22Rv1 (cell line): Measurements from ENCODE around the gene NDUFS8.

Experiments
- H3K27ac ChIP-seq: fragments of 450-650 bp; 2 replicates; pipeline ENCODE4 v1.5.1; 2017
- ZFX ChIP-seq: fragments of 450-650 bp; IDR thresholded peaks from 2 replicates; pipeline ENCODE4 v1.6.1; 2017; ENCODE audit warnings: antibody characterized with exemption, borderline replicate concordance
- TF ChIP-seq, protein P1 (sequence below): fragments of 450-650 bp; IDR thresholded peaks from 2 replicates; pipeline ENCODE4 v1.5.1; 2017; ENCODE audit warnings: mild to moderate bottlenecking

NDUFS8 gene

DNA sequence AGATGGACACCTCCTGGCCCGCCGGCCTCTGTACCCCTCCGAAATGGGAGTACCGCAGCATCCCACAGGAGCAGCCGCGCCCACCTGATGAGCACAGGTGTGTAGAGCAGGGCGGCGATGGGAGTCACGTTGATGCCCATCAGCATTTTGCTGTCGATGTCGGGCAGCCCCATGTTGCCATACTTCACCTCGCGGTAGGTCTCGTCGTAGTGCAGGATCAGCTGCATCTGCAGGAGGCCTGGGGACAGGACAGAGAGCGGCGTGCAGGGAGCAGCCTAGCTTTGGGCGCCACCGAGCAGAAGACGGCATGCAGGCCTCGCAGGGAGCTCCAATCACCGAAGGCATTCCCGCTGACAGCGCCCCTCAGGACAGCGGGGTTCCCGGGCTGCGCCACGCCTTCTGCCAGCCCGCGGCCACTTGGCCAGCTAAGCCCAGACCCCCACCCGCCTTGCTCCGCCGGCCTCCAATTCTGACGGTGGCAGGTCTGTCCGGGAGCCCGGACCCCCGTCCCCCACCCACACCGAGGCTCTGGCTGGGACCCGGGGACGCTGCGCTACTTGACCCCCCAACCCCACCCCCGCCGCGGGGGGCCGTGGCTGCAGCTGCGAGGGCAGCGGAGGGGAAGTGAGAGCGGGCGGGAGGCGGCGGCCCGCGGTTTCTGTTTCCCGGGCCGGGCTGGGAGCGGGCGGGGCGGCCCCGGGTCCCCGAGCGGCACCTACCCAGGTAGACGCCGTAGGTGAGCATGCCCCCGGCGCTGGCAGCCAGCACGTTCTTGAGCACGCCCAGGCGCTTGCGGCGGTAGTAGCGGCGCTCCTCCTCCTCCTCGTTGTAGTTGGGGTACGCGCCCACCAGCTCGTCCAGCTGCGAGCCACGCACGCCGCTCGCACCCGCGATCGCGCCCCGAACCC lies 27.3 kb upstream of the NDUFS8 start:
- H3K27ac ChIP-seq: peak overlapping the region; percentile 58
- TF ChIP-seq ZFX: no peak
- TF ChIP-seq, protein P1, sequence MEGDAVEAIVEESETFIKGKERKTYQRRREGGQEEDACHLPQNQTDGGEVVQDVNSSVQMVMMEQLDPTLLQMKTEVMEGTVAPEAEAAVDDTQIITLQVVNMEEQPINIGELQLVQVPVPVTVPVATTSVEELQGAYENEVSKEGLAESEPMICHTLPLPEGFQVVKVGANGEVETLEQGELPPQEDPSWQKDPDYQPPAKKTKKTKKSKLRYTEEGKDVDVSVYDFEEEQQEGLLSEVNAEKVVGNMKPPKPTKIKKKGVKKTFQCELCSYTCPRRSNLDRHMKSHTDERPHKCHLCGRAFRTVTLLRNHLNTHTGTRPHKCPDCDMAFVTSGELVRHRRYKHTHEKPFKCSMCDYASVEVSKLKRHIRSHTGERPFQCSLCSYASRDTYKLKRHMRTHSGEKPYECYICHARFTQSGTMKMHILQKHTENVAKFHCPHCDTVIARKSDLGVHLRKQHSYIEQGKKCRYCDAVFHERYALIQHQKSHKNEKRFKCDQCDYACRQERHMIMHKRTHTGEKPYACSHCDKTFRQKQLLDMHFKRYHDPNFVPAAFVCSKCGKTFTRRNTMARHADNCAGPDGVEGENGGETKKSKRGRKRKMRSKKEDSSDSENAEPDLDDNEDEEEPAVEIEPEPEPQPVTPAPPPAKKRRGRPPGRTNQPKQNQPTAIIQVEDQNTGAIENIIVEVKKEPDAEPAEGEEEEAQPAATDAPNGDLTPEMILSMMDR: no peak

DNA sequence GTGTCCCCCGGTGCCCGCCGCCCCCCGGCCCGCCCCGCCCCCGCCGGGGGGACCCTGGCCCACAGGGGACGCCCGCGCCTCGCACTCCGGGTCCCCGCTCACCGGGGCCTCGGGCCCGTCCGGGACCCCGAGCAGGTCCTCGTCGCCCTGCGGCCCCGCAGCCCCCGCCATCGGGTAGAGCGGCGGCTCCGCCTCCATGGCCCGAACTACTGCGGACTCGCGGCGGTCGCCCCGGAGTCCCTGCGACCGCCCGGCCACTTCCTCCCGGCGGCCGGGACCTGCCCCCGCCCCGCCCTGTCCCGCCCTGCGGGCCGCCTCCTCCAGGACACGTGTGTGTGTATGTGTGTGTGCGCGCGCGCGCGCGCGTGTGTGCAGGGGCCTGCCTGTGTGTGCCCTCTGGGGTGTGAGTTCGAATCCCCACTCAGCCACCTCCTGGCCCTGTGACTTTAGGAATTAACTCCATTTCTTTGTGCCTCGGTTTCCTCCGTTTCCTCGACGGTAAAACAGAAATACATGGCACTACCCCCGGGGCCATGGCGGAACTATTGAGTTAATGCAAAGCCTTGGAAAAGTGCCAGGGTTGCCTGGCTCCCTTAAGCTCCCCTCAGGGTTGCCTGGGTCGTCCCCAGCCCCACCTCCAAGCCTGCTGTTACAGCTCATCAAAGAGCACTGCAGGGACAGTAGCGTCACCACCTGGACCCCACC lies 26.5 kb upstream of the NDUFS8 start, which contains the start of gene UNC93B1:
UNC93B1 (minus strand) TSS at position 252 of the 705 bp plus-strand sequence; CDS start at position 198, 54 bp downstream.
- peak within 1 kb of the TSS; percentile 58 for H3K27ac ChIP-seq
- TF ChIP-seq, protein P1: no peak
- no peak for TF ChIP-seq ZFX

DNA sequence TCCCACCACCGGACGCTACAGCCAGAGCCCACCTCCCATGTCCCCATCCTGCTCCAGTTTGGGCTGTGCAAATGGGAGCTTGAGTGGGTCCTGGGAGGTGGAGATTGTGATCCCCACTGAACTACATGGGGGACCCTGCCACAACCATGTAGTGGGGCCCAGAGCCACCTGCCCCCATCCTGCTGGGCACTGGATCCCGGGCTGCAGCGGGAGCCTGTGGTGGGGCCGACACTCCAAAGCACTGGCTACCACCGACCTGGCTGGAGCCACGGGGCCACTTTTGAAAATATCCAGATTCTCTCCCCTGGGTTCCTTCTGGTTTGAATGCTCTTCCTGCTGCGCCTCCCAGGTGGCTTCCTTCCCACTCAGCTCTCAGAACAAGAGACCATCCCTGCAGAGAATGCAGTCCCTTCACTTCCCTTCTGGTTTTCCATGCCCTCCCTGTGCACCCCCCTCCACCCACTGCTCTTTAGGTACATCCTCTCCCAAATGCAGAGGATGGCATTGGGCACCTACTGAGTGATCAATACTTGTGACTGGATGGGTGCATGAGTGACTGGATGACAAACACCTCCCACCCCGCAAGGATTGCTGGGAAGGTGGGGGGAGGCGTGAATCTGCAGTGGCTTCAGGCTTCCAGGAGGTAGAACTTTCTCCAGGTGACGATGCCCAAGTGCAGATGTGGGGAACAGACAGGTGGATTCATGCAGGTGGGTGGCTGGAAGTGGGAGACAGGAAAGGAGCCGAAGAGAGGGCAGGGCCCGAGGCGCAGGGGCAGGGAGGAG lies 25.7 kb upstream of the NDUFS8 start:
- TF ChIP-seq, protein P1: no peak
- no peak for TF ChIP-seq ZFX
- H3K27ac ChIP-seq: no peak overlapping the region

DNA sequence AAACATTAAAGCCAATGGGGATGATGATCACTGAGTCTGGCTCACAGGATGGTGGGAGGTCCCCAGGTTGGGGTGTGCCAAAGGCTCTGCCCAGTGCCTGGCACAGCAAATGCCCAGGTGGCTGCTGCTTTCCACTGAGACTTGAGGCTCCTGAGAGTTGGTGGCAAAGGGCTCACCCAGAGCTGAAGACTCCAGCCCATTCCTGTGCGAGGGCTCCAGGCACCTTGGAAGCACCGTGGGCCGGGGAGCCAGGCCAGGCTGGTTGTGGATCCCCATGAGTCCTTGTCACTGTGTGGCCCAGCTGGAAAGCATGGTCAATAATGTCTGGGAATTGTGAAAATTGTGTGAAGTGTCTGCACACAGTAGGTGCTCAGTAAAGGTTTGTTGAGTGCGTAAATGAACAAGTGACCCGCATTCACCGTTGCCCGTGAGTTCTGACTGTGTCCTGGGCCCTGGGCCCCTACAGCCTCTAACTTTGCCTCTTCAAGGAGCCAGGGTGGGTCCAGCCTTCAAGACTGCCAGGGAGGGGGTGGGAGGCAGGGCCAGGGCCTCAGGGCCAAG lies 23.8 kb upstream of the NDUFS8 start:
- TF ChIP-seq ZFX: no peak
- TF ChIP-seq, protein P1: no peak
- H3K27ac ChIP-seq: no peak overlapping the region

DNA sequence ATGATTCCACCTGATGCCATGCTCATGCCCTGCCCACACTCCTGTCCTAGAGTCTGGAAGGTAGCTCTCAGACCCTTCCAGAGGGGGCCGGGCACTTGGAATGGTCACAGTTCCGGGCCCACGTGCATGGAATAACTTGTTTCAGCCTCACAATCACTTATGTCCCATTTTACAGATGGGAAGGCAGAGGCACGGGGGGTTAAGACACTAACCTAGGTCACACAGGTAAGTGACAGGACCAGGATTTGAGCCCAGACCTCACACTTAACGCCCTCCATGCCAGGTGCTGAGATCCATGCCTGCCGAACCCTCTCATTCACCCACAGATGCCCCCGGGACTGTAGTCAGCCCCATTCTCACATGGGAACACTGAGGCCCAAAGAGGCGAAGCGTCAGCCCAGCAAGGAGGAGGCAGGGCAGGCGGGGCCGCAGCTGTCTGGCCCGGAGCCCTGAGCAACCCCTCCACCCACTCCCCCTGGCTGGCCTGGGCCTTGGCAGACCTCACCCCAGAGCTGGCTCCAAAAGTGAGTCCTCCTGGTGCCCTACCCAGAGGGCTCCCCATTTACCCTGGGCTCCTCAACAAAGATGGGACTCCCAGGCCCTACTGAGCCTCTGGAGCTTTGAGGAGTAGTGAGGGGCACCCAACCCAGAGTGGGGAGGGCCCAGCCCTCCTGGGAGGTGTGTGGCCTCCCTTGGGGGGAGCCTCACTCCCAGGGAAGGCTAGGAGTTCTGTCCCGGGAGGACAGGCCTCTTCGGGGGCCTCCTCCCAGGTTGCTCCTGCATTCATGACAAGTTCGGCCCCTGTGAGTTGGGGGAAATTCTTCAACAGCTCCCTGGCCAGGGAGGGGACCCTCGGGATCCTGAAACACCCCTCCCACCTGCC lies 22.7 kb upstream of the NDUFS8 start:
- TF ChIP-seq ZFX: no peak
- TF ChIP-seq, protein P1: no peak
- H3K27ac ChIP-seq: no peak overlapping the region
